Measurements from ENCODE around the gene COL7A1.

GRCh38 chr3:48528048-48528447 lies 67.1 kb downstream of the COL7A1 start:
- no peak for TF ChIP-seq CTCF (IDR thresholded peaks at IDR 0.05)
- TF ChIP-seq, protein P1, sequence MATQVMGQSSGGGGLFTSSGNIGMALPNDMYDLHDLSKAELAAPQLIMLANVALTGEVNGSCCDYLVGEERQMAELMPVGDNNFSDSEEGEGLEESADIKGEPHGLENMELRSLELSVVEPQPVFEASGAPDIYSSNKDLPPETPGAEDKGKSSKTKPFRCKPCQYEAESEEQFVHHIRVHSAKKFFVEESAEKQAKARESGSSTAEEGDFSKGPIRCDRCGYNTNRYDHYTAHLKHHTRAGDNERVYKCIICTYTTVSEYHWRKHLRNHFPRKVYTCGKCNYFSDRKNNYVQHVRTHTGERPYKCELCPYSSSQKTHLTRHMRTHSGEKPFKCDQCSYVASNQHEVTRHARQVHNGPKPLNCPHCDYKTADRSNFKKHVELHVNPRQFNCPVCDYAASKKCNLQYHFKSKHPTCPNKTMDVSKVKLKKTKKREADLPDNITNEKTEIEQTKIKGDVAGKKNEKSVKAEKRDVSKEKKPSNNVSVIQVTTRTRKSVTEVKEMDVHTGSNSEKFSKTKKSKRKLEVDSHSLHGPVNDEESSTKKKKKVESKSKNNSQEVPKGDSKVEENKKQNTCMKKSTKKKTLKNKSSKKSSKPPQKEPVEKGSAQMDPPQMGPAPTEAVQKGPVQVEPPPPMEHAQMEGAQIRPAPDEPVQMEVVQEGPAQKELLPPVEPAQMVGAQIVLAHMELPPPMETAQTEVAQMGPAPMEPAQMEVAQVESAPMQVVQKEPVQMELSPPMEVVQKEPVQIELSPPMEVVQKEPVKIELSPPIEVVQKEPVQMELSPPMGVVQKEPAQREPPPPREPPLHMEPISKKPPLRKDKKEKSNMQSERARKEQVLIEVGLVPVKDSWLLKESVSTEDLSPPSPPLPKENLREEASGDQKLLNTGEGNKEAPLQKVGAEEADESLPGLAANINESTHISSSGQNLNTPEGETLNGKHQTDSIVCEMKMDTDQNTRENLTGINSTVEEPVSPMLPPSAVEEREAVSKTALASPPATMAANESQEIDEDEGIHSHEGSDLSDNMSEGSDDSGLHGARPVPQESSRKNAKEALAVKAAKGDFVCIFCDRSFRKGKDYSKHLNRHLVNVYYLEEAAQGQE (IDR thresholded peaks at IDR 0.05; ENCODE audit: insufficient read depth in 1 of 2, low read depth in 2 of 2, low read length in 1 of 2), result no peak
- TF ChIP-seq POLR2AphosphoS5 (IDR thresholded peaks at IDR 0.05; ENCODE audit: low read depth, low read length), result no peak
- TF ChIP-seq SIN3A (IDR thresholded peaks at IDR 0.05; ENCODE audit: borderline replicate concordance, insufficient read depth, low read depth, low read length), result no peak
- TF ChIP-seq TCF7L2 (IDR thresholded peaks at IDR 0.05; ENCODE audit: low read depth, low read length), result no peak
